ENCODE measurements around the gene MYO18B. TPM values are rescaled to one million over a fixed set of nuclear protein-coding genes. Genes with fewer than 3 reads are reported as not detected.

Gene MYO18B
- polyA plus RNA-seq, 3 donors: not detected

- H3K9me3 ChIP-seq (replicated peaks in 1 of 2; ENCODE audit: control insufficient read depth in 1 of 2, insufficient read depth in 1 of 2, low read length in 2 of 2): no peaks in the 10 kb centered on the region
- Mint-ChIP-seq H3K36me3 (no peaks in the 10 kb centered on the region), H3K4me1 (no peaks in the 10 kb centered on the region), H3K9me3 (peaks cover 0 to 1% (median 0%) of the 10 kb centered on the region in 7 donors), H3K4me3 (no peak overlapping the region), H3K27ac (no peak overlapping the region), H3K27me3 (ENCODE audit: low read depth in 3 of 3) (peaks cover 0 to 7% (median 2%) of the 10 kb centered on the region in 3 donors)
- TF ChIP-seq, protein P1, sequence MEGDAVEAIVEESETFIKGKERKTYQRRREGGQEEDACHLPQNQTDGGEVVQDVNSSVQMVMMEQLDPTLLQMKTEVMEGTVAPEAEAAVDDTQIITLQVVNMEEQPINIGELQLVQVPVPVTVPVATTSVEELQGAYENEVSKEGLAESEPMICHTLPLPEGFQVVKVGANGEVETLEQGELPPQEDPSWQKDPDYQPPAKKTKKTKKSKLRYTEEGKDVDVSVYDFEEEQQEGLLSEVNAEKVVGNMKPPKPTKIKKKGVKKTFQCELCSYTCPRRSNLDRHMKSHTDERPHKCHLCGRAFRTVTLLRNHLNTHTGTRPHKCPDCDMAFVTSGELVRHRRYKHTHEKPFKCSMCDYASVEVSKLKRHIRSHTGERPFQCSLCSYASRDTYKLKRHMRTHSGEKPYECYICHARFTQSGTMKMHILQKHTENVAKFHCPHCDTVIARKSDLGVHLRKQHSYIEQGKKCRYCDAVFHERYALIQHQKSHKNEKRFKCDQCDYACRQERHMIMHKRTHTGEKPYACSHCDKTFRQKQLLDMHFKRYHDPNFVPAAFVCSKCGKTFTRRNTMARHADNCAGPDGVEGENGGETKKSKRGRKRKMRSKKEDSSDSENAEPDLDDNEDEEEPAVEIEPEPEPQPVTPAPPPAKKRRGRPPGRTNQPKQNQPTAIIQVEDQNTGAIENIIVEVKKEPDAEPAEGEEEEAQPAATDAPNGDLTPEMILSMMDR (IDR thresholded peaks at IDR 0.05): no peak
- H2AFZ ChIP-seq (ENCODE audit: insufficient read depth, low read depth, low read length, poor library complexity, severe bottlenecking): no peak overlapping the region
- no peak overlapping the region for H3K27ac ChIP-seq (ENCODE audit: low read depth in 1 of 2, low read length in 2 of 2)
- H3K4me1 ChIP-seq (ENCODE audit: control insufficient read depth in 1 of 2, insufficient read depth in 2 of 2, low read length in 2 of 2): no peaks in the 10 kb centered on the region
- no peaks in the 10 kb centered on the region for H3K36me3 ChIP-seq (replicated peaks in 1 of 2; ENCODE audit: control insufficient read depth in 1 of 2, insufficient read depth in 2 of 2, low read length in 2 of 2)
- H3K9ac ChIP-seq (ENCODE audit: insufficient read depth, low read length, poor library complexity, severe bottlenecking): no peak overlapping the region
- intact Hi-C loops (cut with micrococcal nuclease): no loop called here
- H3K4me2 ChIP-seq (replicated peaks; ENCODE audit: extremely low read depth, low read length, poor library complexity, severe bottlenecking): no peak overlapping the region
- no peaks in the 10 kb centered on the region for H3K27me3 ChIP-seq (ENCODE audit: control insufficient read depth in 2 of 2, insufficient read depth in 2 of 2, low read length in 2 of 2)
- 88% methylated on average over 5 of the region's 6 CpGs for WGBS (ENCODE audit: insufficient coverage)
- H4K20me1 ChIP-seq (ENCODE audit: insufficient read depth, low read length): no peaks in the 10 kb centered on the region
- H3K79me2 ChIP-seq (ENCODE audit: insufficient read depth, low read length): no peaks in the 10 kb centered on the region
- H3K4me3 ChIP-seq (replicated peaks in 1 of 3; ENCODE audit: low read depth in 2 of 3, low read length in 3 of 3): no peak overlapping the region
- DNase-seq: no peak
Observed at GRCh38 chr22:25839755-25840154, 97.8 kb downstream of the MYO18B start.

GRCh38 chr22:25840167-25840566 lies 98.2 kb downstream of the MYO18B start:
- no peaks in the 10 kb centered on the region for H3K79me2 ChIP-seq (ENCODE audit: insufficient read depth, low read length)
- no peak overlapping the region for H3K27ac Mint-ChIP-seq
- H3K27me3 Mint-ChIP-seq (ENCODE audit: low read depth in 3 of 3): peaks cover 0 to 7% (median 2%) of the 10 kb centered on the region in 3 donors
- no peak overlapping the region for H3K4me3 ChIP-seq (replicated peaks in 1 of 3; ENCODE audit: low read depth in 2 of 3, low read length in 3 of 3)
- TF ChIP-seq, protein P1 (IDR thresholded peaks at IDR 0.05): no peak
- H2AFZ ChIP-seq (ENCODE audit: insufficient read depth, low read depth, low read length, poor library complexity, severe bottlenecking): no peak overlapping the region
- 87% methylated on average over 5 of the region's 5 CpGs for WGBS (ENCODE audit: insufficient coverage)
- no peaks in the 10 kb centered on the region for H3K9me3 ChIP-seq (replicated peaks in 1 of 2; ENCODE audit: control insufficient read depth in 1 of 2, insufficient read depth in 1 of 2, low read length in 2 of 2)
- H3K27me3 ChIP-seq (ENCODE audit: control insufficient read depth in 2 of 2, insufficient read depth in 2 of 2, low read length in 2 of 2): no peaks in the 10 kb centered on the region
- no peak for DNase-seq
- no peak overlapping the region for H3K27ac ChIP-seq (ENCODE audit: low read depth in 1 of 2, low read length in 2 of 2)
- no peaks in the 10 kb centered on the region for H4K20me1 ChIP-seq (ENCODE audit: insufficient read depth, low read length)
- H3K4me2 ChIP-seq (replicated peaks; ENCODE audit: extremely low read depth, low read length, poor library complexity, severe bottlenecking): no peak overlapping the region
- no peaks in the 10 kb centered on the region for H3K4me1 Mint-ChIP-seq
- peaks cover 0 to under 1% (median 0%) of the 10 kb centered on the region in 7 donors for H3K9me3 Mint-ChIP-seq
- no peak overlapping the region for H3K4me3 Mint-ChIP-seq
- no peaks in the 10 kb centered on the region for H3K4me1 ChIP-seq (ENCODE audit: control insufficient read depth in 1 of 2, insufficient read depth in 2 of 2, low read length in 2 of 2)
- H3K36me3 ChIP-seq (replicated peaks in 1 of 2; ENCODE audit: control insufficient read depth in 1 of 2, insufficient read depth in 2 of 2, low read length in 2 of 2): no peaks in the 10 kb centered on the region
- H3K36me3 Mint-ChIP-seq: no peaks in the 10 kb centered on the region
- no peak overlapping the region for H3K9ac ChIP-seq (ENCODE audit: insufficient read depth, low read length, poor library complexity, severe bottlenecking)
- intact Hi-C loops (cut with micrococcal nuclease): no loop called here
